Right atrium auricular region (tissue), 2 donors: ENCODE data around the gene IFNLR1. TPM values are rescaled to one million over a fixed set of nuclear protein-coding genes. Genes with fewer than 3 reads are reported as not detected.

ENCODE experiments used
- DNase-seq: peaks from one replicate; pipeline ENCODE4 v3.0.0-alpha.2; 2019; ENCODE audit warnings: low spot score
- H3K27ac ChIP-seq, 2 donors: fragments of 200-600 bp; sonication (generic); 1 replicate in 1 of 2; 2 replicates in 1 of 2; pipeline ENCODE4 v1.5.1; 2016 to 2019
- H3K27me3 ChIP-seq, 2 donors: fragments of 200-600 bp; sonication (generic); one replicate each; pipeline versions ENCODE4 v1.5.1 to v1.6.0; 2017 to 2019
- H3K36me3 ChIP-seq: fragments of 200-600 bp; sonication (generic); one replicate; pipeline ENCODE4 v1.5.1; 2016
- H3K4me1 ChIP-seq, 2 donors: fragments of 200-600 bp; sonication (generic); one replicate each; pipeline versions ENCODE4 v1.5.1 to v1.6.0; 2017 to 2019
- H3K4me3 ChIP-seq, 2 donors: fragments of 200-600 bp; sonication (generic); 1 replicate in 1 of 2; 2 replicates in 1 of 2; pipeline ENCODE4 v1.5.1; 2017 to 2019; ENCODE audit warnings: mild to moderate bottlenecking in 1 of 2, moderate library complexity in 1 of 2
- H3K9me3 ChIP-seq, 2 donors: fragments of 200-600 bp; sonication (generic); one replicate each; pipeline ENCODE4 v1.5.1; 2019
- CTCF ChIP-seq, 2 donors: fragments of 200-600 bp; sonication (generic); IDR thresholded peaks; one replicate each; pipeline ENCODE4 v1.5.1; 2019; ENCODE audit warnings: antibody characterized with exemption in 2 of 2
- total RNA-seq, 2 donors: library from RNA; depleted of rRNA; stranded (reverse); fragments of >200 nt; gene quantifications; one replicate each; pipeline ENCODE4 v1.1.0, GENCODE V29; 2016

Gene IFNLR1
- total RNA-seq, 2 donors from 2014 or later: 3.7 to 6.2 TPM

GRCh38 chr1:24203404-24203803 lies 16.3 kb upstream of the IFNLR1 start:
- no peaks in the 10 kb centered on the region for H3K36me3 ChIP-seq
- H3K27ac ChIP-seq: no peak overlapping the region
- no peaks in the 10 kb centered on the region for H3K27me3 ChIP-seq
- TF ChIP-seq CTCF (IDR thresholded peaks at IDR 0.05): no peak
- no peak for DNase-seq
- H3K9me3 ChIP-seq: no peaks in the 10 kb centered on the region
- peaks cover 0 to 4% of the 10 kb centered on the region in 2 donors for H3K4me1 ChIP-seq
- H3K4me3 ChIP-seq: no peak overlapping the region

GRCh38 chr1:24202987-24203386 lies 15.9 kb upstream of the IFNLR1 start:
- H3K9me3 ChIP-seq: no peaks in the 10 kb centered on the region
- no peaks in the 10 kb centered on the region for H3K27me3 ChIP-seq
- no peak overlapping the region for H3K27ac ChIP-seq
- DNase-seq: no peak
- no peak for TF ChIP-seq CTCF (IDR thresholded peaks at IDR 0.05)
- H3K36me3 ChIP-seq: no peaks in the 10 kb centered on the region
- peaks cover 0 to 4% of the 10 kb centered on the region in 2 donors for H3K4me1 ChIP-seq
- H3K4me3 ChIP-seq: no peak overlapping the region

- Histone ChIP-seq H3K4me3 (no peak overlapping the region), H3K9me3 (no peaks in the 10 kb centered on the region), H3K27ac (no peak overlapping the region), H3K36me3 (no peaks in the 10 kb centered on the region), H3K4me1 (peaks cover 0 to 4% of the 10 kb centered on the region in 2 donors), H3K27me3 (no peaks in the 10 kb centered on the region)
- TF ChIP-seq CTCF (IDR thresholded peaks at IDR 0.05): no peak
- no peak for DNase-seq
Observed at GRCh38 chr1:24202556-24202955, 15.5 kb upstream of the IFNLR1 start.

GRCh38 chr1:24201941-24202440 lies 14.9 kb upstream of the IFNLR1 start:
- H3K9me3 ChIP-seq: no peaks in the 10 kb centered on the region
- TF ChIP-seq CTCF (IDR thresholded peaks at IDR 0.05): peak; percentile 53 to 85
- H3K4me3 ChIP-seq: no peak overlapping the region
- DNase-seq: peak; percentile 96
- H3K36me3 ChIP-seq: no peaks in the 10 kb centered on the region
- H3K27me3 ChIP-seq: no peaks in the 10 kb centered on the region
- H3K27ac ChIP-seq: no peak overlapping the region
- H3K4me1 ChIP-seq: peaks cover 0 to 4% of the 10 kb centered on the region in 2 donors

- no peak overlapping the region for H3K4me3 ChIP-seq
- peaks cover 0 to 4% of the 10 kb centered on the region in 2 donors for H3K4me1 ChIP-seq
- no peak overlapping the region for H3K27ac ChIP-seq
- peak; percentile 71 for DNase-seq
- no peaks in the 10 kb centered on the region for H3K9me3 ChIP-seq
- TF ChIP-seq CTCF (IDR thresholded peaks at IDR 0.05): peak; percentile 87 to 92
- no peaks in the 10 kb centered on the region for H3K36me3 ChIP-seq
- no peaks in the 10 kb centered on the region for H3K27me3 ChIP-seq
Observed at GRCh38 chr1:24199291-24199900, 12.3 kb upstream of the IFNLR1 start.

GRCh38 chr1:24198766-24199165 lies 11.7 kb upstream of the IFNLR1 start:
- Histone ChIP-seq H3K4me3 (no peak overlapping the region), H3K27me3 (no peaks in the 10 kb centered on the region), H3K4me1 (peaks cover 0 to 4% of the 10 kb centered on the region in 2 donors), H3K27ac (no peak overlapping the region), H3K9me3 (no peaks in the 10 kb centered on the region), H3K36me3 (no peaks in the 10 kb centered on the region)
- DNase-seq: no peak
- no peak for TF ChIP-seq CTCF (IDR thresholded peaks at IDR 0.05)
